Activated CD8-positive, alpha-beta memory T cell treated with anti-CD3 and anti-CD28 coated beads, Interleukin-2, amount 50 U/mL, for 1 hour (primary cell): Measurements from ENCODE around the gene ASTN2.
"Not testable (repeated sequence)": the region's sequence is repeated elsewhere in the genome, so short reads cannot be mapped to it uniquely, and the experiment has no call there.

ENCODE experiments used
- DNase-seq: peaks from one replicate; pipeline ENCODE4 v3.0.0-alpha.2; 2020; ENCODE audit errors: extremely low read depth

The ASTN2 gene

GRCh38 chr9:116870566-116870965 is 544.3 kb downstream of the ASTN2 start:
- DNase-seq, result no peak

- no peak for DNase-seq
Observed at GRCh38 chr9:116868201-116868600, 546.7 kb downstream of the ASTN2 start.

GRCh38 chr9:116861321-116861720 is 553.5 kb downstream of the ASTN2 start:
- no peak for DNase-seq

- DNase-seq, result no peak
Observed at GRCh38 chr9:116860509-116861120, 554.2 kb downstream of the ASTN2 start.

- no peak for DNase-seq
Observed at GRCh38 chr9:116859763-116860162, 555.1 kb downstream of the ASTN2 start.

- no peak for DNase-seq
Observed at GRCh38 chr9:116857321-116857720, 557.5 kb downstream of the ASTN2 start.

- no peak for DNase-seq
Observed at GRCh38 chr9:116855881-116856662, 558.8 kb downstream of the ASTN2 start.

GRCh38 chr9:116849721-116850120 is 565.1 kb downstream of the ASTN2 start:
- DNase-seq, result no peak

- no peak for DNase-seq
Observed at GRCh38 chr9:116844621-116845020, 570.2 kb downstream of the ASTN2 start.

GRCh38 chr9:116843863-116844620 is 570.8 kb downstream of the ASTN2 start:
- no peak for DNase-seq

- no peak for DNase-seq
Observed at GRCh38 chr9:116842658-116843057, 572.2 kb downstream of the ASTN2 start.

- not testable (repeated sequence) for DNase-seq
Observed at GRCh38 chr9:116838468-116838867, 576.4 kb downstream of the ASTN2 start.

- no peak for DNase-seq
Observed at GRCh38 chr9:116837018-116837989, 577.6 kb downstream of the ASTN2 start.

GRCh38 chr9:116830321-116830720 is 584.5 kb downstream of the ASTN2 start:
- not testable (repeated sequence) for DNase-seq

GRCh38 chr9:116821633-116822229 is 593.1 kb downstream of the ASTN2 start:
- no peak for DNase-seq

- no peak for DNase-seq
Observed at GRCh38 chr9:116819116-116819515, 595.7 kb downstream of the ASTN2 start.

- DNase-seq, result no peak
Observed at GRCh38 chr9:116817762-116818161, 597.1 kb downstream of the ASTN2 start.

GRCh38 chr9:116816484-116816883 is 598.4 kb downstream of the ASTN2 start:
- no peak for DNase-seq

GRCh38 chr9:116815835-116816234 is 599.0 kb downstream of the ASTN2 start:
- DNase-seq, result no peak

GRCh38 chr9:116813031-116813300 is 601.9 kb downstream of the ASTN2 start:
- no peak for DNase-seq
